GM23248 (cell line): ENCODE results near the gene LPP. TPM values are rescaled to one million over a fixed set of nuclear protein-coding genes. Genes with fewer than 3 reads are reported as not detected.
A peak's percentile ranks its signal among the peaks of the same experiment; 100 is the strongest.

Source experiments
- DNase-seq: peaks from one replicate; pipeline ENCODE4 v3.0.0-alpha.2; 2015
- H2AFZ ChIP-seq: fragments of 200-600 bp; sonication (generic); 2 replicates; pipeline ENCODE4 v1.6.1; 2016; ENCODE audit warnings: antibody characterized with exemption
- H3F3A ChIP-seq: fragments of 200-600 bp; sonication (generic); 2 replicates; pipeline ENCODE4 v1.6.1; 2016; ENCODE audit warnings: mild to moderate bottlenecking, antibody characterized with exemption, mixed run types; ENCODE audit not compliant: insufficient read depth
- H3K27ac ChIP-seq: fragments of 200-600 bp; sonication (generic); 2 replicates; pipeline ENCODE4 v1.5.1; 2016; ENCODE audit warnings: mild to moderate bottlenecking
- H3K27me3 ChIP-seq: fragments of 200-600 bp; sonication (generic); replicated peaks from 2 replicates; pipeline ENCODE4 v1.6.1; 2016; ENCODE audit warnings: mild to moderate bottlenecking; ENCODE audit not compliant: insufficient read depth
- H3K36me3 ChIP-seq: fragments of 200-600 bp; sonication (generic); 2 replicates; pipeline ENCODE4 v1.6.1; 2016; ENCODE audit warnings: low read depth, mild to moderate bottlenecking
- H3K4me1 ChIP-seq: fragments of 200-600 bp; sonication (generic); 2 replicates; pipeline ENCODE4 v1.6.1; 2016; ENCODE audit warnings: mild to moderate bottlenecking; ENCODE audit not compliant: insufficient read depth
- H3K4me2 ChIP-seq: fragments of 200-600 bp; sonication (generic); one replicate; pipeline ENCODE4 v1.6.1; 2016; ENCODE audit warnings: mild to moderate bottlenecking; ENCODE audit not compliant: unreplicated experiment
- H3K4me3 ChIP-seq: fragments of 200-600 bp; sonication (generic); 2 replicates; pipeline ENCODE4 v1.5.1; 2016; ENCODE audit warnings: mild to moderate bottlenecking
- H3K79me2 ChIP-seq: fragments of 200-600 bp; sonication (generic); 2 replicates; pipeline ENCODE4 v1.6.1; 2016; ENCODE audit warnings: mild to moderate bottlenecking; ENCODE audit not compliant: insufficient read depth
- H3K9ac ChIP-seq: fragments of 200-600 bp; sonication (generic); 2 replicates; pipeline ENCODE4 v1.6.1; 2016; ENCODE audit warnings: mild to moderate bottlenecking
- H3K9me2 ChIP-seq: fragments of 200-600 bp; sonication (generic); 2 replicates; pipeline ENCODE4 v1.6.1; 2016; ENCODE audit warnings: mixed run types, mild to moderate bottlenecking, moderate library complexity; ENCODE audit not compliant: insufficient read depth
- H3K9me3 ChIP-seq: fragments of 200-600 bp; sonication (generic); one replicate; pipeline ENCODE4 v1.6.1; 2017; ENCODE audit warnings: low read depth
- H4K20me1 ChIP-seq: fragments of 200-600 bp; sonication (generic); 2 replicates; pipeline ENCODE4 v1.6.0; 2016; ENCODE audit not compliant: insufficient read depth
- EZH2 ChIP-seq: fragments of 200-600 bp; sonication (generic); IDR thresholded peaks from 2 replicates; pipeline ENCODE4 v1.6.1; 2018; ENCODE audit warnings: antibody characterized with exemption, mild to moderate bottlenecking; ENCODE audit not compliant: insufficient read depth, poor library complexity, severe bottlenecking
- EZH2phosphoT487 ChIP-seq: fragments of 200-600 bp; sonication (generic); IDR thresholded peaks from 2 replicates; pipeline ENCODE4 v1.6.1; 2018; ENCODE audit warnings: antibody characterized with exemption, moderate library complexity, mild to moderate bottlenecking, low read depth; ENCODE audit not compliant: insufficient read depth
- WGBS, 2 experiments: methylation state at CpG; one replicate each; pipeline ENCODE4 v1.1.6; 2015 to 2017; ENCODE audit warnings: low lambda C conversion rate in 2 of 2, low coverage in 1 of 2; ENCODE audit errors: missing lambda C conversion rate in 2 of 2; 5-methylcytosine and 5-hydroxymethylcytosine counted together
- in situ Hi-C: fragments of 300-500 bp; cut with MboI; formaldehyde crosslinking; loops from 2 replicates; pipeline ENCODE4 v1.15.0; 2020
- polyA plus RNA-seq: library from polyadenylated mRNA; unstranded; fragments of >200 nt; fragmentation: Nextera tagmentation; extraction: Ambion mirVana; gene quantifications from 2 replicates; pipeline ENCODE4 v1.2.1, GENCODE V29; 2016
- total RNA-seq: library from RNA; depleted of rRNA; stranded (reverse); fragments of >200 nt; shearing (Covaris generic); gene quantifications from 2 replicates; pipeline ENCODE4 v1.2.3, GENCODE V29; 2014

Gene LPP
- total and polyA plus RNA-seq, 2 experiments from 2014 or later: 42.8 to 61.7 TPM

- WGBS, 2 experiments: 80 to 84% methylated on average over 4 of the region's 4 CpGs
- DNase-seq: no peak
These were observed 63.8 kb downstream of the LPP start for GRCh38 chr3:188217726-188218125.

DNA sequence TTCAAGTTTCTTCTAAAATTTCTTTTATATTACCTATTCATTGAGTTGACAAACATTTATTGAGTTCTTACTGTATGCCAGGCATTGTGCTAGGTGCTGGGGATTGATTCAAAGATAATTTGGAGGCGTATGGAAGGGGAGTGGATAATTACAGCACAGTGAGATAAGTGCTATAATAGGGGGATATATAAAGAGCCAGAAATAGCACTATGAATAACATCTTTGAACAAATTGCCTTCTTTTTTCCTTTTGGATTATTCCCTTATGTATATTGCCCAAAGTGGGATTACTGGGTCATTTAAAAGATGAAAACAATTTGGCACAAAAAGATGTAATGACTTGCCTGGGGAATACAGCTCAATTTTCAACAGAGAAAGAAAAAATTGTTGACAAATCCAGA, 64.6 kb downstream of the LPP start:
- Histone ChIP-seq H3K9me3 (no peaks in the 10 kb centered on the region), H3K27ac (no peak overlapping the region), H3K4me1 (peaks cover 19% of the 10 kb centered on the region), H3K4me2 (no peak overlapping the region), H3K36me3 (no peaks in the 10 kb centered on the region), H2AFZ (no peak overlapping the region), H3K79me2 (peaks cover 98% of the 10 kb centered on the region), H3K9me2 (no peaks in the 10 kb centered on the region), H3K27me3 (no peaks in the 10 kb centered on the region), H3K4me3 (no peak overlapping the region), H3F3A (peaks cover 21% of the 10 kb centered on the region), H4K20me1 (peaks cover 3% of the 10 kb centered on the region; the same call in 1 of the 2 replicates), H3K9ac (no peak overlapping the region)
- in situ Hi-C loops: no loop called here
- WGBS, 2 experiments: 96 to 100% methylated on average over 1 of the region's 1 CpG
- TF ChIP-seq EZH2phosphoT487: no peak
- TF ChIP-seq EZH2: no peak
- DNase-seq: no peak

More at GRCh38 chr3:188217726-188218125, 63.8 kb downstream of the LPP start:
- peaks cover 3% of the 10 kb centered on the region; the same call in 1 of the 2 replicates for H4K20me1 ChIP-seq
- no peak overlapping the region for H3K9ac ChIP-seq
- no peaks in the 10 kb centered on the region for H3K9me3 ChIP-seq
- H2AFZ ChIP-seq: no peak overlapping the region
- no peaks in the 10 kb centered on the region for H3K9me2 ChIP-seq
- H3K4me2 ChIP-seq: no peak overlapping the region
- TF ChIP-seq EZH2phosphoT487: no peak
- no peak for TF ChIP-seq EZH2
- in situ Hi-C loops: no loop called here
- H3F3A ChIP-seq: peaks cover 21% of the 10 kb centered on the region
- H3K4me1 ChIP-seq: peaks cover 20% of the 10 kb centered on the region
- no peak overlapping the region for H3K27ac ChIP-seq
- H3K79me2 ChIP-seq: peaks cover 98% of the 10 kb centered on the region
- no peaks in the 10 kb centered on the region for H3K36me3 ChIP-seq
- H3K27me3 ChIP-seq: no peaks in the 10 kb centered on the region
- no peak overlapping the region for H3K4me3 ChIP-seq

- no peak for TF ChIP-seq EZH2
- no peak for TF ChIP-seq EZH2phosphoT487
- Histone ChIP-seq H3K4me1 (peaks cover 19% of the 10 kb centered on the region), H2AFZ (no peak overlapping the region), H3K4me3 (no peak overlapping the region), H4K20me1 (peaks cover 3% of the 10 kb centered on the region; the same call in 1 of the 2 replicates), H3K9me3 (no peaks in the 10 kb centered on the region), H3K36me3 (no peaks in the 10 kb centered on the region), H3K9ac (no peak overlapping the region), H3F3A (peaks cover 21% of the 10 kb centered on the region), H3K79me2 (peaks cover 98% of the 10 kb centered on the region), H3K27me3 (no peaks in the 10 kb centered on the region), H3K27ac (no peak overlapping the region), H3K9me2 (no peaks in the 10 kb centered on the region), H3K4me2 (no peak overlapping the region)
- no peak for DNase-seq
- in situ Hi-C loops: no loop called here
- 99 to 100% methylated on average over 5 of the region's 5 CpGs for WGBS, 2 experiments
These were observed 65.2 kb downstream of the LPP start for GRCh38 chr3:188219147-188219546.

DNA sequence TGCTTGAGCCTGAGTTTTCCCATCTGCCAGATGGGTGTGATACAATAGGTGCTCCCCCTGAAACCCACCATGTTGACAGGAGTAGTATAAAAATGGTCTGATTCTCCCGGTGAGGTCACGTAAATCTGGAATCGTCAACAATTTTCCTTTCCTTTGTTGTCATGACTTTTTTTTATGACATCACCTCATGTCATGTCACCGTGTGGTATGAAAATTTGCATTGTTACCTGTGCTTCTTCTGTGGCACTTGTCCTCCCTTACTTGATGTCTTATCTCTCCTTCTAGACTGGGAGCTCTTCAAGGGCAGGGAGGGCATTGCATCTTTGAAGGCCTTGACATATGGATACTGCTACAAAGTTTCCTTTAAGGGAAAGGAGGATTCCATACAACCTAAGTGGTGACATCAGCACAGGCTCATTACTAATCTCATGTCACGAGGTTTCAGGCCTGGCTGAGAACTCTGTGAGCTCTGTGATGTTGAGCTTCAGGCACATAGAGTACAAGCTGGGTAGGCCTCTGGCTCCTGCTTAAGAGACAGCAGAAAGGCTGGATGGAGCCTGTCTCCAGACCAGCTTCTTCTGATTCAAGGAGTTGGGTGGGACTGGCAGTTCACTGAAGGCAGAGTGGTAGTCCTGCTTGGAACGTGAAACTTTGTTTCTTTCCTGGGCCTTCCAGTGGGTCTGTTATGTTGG, 66.3 kb downstream of the LPP start:
- Histone ChIP-seq H3K27ac (peak overlapping the region; percentile 91), H3F3A (peaks cover 21% of the 10 kb centered on the region), H3K36me3 (no peaks in the 10 kb centered on the region), H3K4me2 (peak overlapping the region; percentile 74), H3K4me1 (peaks cover 19% of the 10 kb centered on the region), H3K4me3 (no peak overlapping the region), H2AFZ (peak overlapping the region; percentile 43; the same call in 1 of the 2 replicates), H3K9me3 (no peaks in the 10 kb centered on the region), H3K79me2 (peaks cover 98% of the 10 kb centered on the region), H3K9me2 (no peaks in the 10 kb centered on the region), H3K27me3 (no peaks in the 10 kb centered on the region), H4K20me1 (peaks cover 3% of the 10 kb centered on the region; the same call in 1 of the 2 replicates), H3K9ac (peak overlapping the region; percentile 76)
- DNase-seq: peak; percentile 77
- no peak for TF ChIP-seq EZH2
- TF ChIP-seq EZH2phosphoT487: no peak
- in situ Hi-C loops: no loop called here
- 66 to 69% methylated on average over 6 of the region's 6 CpGs for WGBS, 2 experiments
